A204.1 (cell line): ENCODE data around the gene MESP2.

ENCODE experiments used
- FAIRE-seq: peaks from 2 replicates; lab custom pipeline; 2012; peaks lifted over from hg19 to GRCh38; lab: Jason Lieb, UNC

Gene MESP2

GRCh38 chr15:89802231-89802928, 26.2 kb downstream of the MESP2 start:
- FAIRE-seq: no peak

GRCh38 chr15:89802986-89803824, 27.1 kb downstream of the MESP2 start:
- no peak for FAIRE-seq

GRCh38 chr15:89803941-89804800, 28.0 kb downstream of the MESP2 start:
- FAIRE-seq: no peak

DNA sequence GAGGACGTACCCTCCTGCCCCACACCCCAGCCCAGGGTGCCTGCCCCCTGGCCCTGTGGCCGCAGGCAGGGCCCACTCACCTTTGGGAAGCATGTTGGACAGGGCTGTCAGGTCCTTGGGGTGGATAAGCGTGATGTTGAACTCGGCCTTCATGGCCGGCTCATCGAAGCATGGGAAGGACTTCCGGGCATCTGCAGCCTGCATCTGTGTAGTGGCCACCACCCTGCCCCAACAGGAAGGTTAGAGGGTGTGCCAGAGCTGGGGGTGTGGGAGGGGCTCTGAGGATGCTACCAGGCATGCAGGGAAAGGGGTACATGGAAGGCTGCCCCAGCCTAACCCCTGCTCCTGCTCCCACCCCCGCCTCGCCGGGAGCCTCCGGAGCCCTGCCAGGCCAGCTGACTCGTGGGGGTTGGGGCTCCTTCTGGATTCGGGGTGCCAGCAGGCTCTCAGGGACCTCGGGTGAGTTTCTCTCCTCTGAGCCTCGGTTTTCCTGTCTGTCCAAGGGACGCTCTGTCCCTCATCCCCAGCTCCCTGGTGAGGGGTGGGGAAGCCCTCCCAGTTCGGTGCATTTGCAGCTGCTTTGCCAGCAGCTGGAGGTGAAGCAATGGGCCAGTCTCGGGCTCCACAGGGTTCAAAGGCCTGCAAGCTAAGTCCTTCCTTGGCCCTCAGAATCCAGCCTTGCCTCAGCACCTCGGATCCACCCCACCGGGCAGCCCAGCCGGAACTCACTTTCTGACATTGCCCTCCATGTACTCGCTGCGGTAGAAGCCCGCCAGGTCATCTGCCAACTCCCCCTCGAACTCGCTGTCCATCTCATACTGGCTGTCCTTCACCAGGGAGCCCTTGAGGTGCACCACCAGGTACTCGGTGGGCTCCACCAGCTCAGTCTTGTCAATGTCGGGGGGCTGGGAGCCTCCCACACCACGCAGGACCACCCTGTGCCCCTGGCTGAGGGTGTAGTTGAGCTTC, 29.4 kb downstream of the MESP2 start:
- FAIRE-seq: no peak

GRCh38 chr15:89806210-89806558, 30.1 kb downstream of the MESP2 start:
- FAIRE-seq: no peak

DNA sequence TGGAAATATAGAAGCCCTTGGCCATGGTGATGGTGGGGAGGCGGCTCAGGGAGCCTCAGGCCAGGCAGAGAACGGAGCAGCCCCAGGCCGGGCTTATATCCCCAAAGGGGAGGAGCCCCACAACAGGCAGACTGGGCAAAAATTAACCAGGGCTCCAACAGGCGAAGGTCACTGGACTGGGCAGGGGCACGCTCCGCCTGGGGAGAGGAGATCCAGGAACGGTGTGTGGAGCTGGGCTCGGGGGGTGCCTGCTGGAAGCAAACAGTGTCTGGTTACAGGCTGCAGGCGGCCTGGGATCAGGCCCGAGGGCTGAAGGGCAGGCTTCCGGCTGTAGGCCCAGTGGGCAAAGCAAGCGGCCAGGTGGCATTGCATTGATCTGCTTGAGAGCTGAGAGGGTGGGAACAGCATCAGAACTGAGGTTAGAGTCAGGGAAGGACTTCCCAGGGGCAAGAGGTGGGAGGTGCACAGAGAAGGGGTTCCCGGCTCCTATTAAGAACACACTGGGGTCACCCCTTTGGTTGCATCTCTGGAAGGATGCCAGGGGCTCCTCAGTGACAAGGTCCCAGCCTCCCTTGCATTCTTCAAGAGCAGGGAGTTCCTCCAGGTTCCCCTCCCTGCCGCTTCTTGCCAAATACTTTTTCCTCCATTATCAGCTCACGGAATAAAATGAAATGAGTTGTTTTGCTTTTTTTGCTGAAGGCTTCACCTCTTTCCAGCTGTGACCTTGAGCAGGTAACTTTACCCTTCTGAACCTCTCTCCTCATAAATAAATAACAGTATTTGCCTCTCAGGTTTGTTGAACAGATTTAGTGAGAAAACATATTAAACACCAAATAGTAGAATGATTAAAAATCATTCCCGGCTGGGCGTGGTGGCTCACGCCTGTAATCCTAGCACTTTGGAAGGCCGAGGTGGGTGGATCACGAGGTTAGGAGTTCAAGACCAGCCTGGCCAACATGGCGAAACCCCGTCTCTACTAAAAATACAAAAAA, 30.7 kb downstream of the MESP2 start:
- no peak for FAIRE-seq

GRCh38 chr15:89807689-89808088, 31.6 kb downstream of the MESP2 start:
- no peak for FAIRE-seq

GRCh38 chr15:89808160-89808870, 32.2 kb downstream of the MESP2 start:
- FAIRE-seq: no peak

GRCh38 chr15:89809093-89809786, 33.1 kb downstream of the MESP2 start:
- FAIRE-seq: no peak

GRCh38 chr15:89809787-89810148, 33.6 kb downstream of the MESP2 start:
- no peak for FAIRE-seq

DNA sequence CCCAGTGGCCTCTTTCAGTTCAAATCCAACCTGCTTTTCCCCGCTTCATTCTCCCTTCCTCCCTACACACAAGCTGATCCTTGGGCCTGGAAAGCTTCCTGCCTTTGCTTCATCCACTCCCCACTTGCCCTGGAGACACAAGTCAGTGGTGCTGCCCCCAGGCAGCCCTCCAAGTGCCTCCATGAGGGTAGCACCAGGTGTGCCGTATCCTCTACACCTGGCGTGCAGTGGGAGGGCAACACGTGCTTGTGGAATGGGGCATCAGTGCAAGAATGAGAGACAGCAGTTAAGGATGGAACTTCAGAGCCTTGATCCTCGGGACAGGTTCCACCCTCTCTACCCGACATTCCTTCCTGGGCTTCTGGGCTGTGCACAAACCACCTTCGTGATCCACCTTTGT, 34.7 kb downstream of the MESP2 start:
- no peak for FAIRE-seq

GRCh38 chr15:89812011-89812846, 36.1 kb downstream of the MESP2 start:
- FAIRE-seq: no peak

GRCh38 chr15:89812847-89813320, 36.8 kb downstream of the MESP2 start:
- no peak for FAIRE-seq

DNA sequence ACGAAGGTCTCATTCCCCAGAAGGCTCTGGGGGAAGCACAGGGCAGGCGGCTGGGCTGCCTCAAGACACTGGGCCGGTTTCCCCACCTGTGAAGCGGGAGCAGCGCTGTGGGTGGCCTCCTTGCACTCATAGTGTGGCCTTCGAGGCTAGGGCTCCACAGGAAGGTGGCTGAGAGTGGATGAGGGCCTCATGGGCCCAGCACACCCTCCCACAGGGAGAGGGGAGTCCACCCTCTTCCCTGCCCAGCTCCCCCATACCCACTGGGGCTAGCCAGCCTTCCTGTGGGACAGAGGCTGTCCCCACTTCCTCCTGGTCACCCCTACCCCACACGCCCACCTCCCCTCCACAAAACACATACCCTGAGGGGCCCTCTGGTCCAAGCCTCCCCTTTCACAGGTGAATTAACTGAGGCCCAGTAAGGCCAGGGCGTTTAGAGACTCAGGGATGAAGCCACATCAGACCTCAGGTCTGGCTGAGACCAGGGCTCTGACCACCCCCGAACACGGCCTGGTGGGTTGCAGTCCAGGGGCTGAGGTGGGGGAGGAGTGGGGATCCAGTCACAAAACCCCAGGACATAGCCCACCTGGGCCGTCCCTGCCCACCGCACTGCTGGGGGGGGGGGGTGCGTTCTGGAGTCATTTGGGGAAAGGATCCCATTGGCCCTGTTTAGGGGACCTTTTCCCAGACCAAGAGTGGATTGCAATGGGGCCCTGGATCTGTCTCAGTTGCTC, 37.4 kb downstream of the MESP2 start:
- no peak for FAIRE-seq

DNA sequence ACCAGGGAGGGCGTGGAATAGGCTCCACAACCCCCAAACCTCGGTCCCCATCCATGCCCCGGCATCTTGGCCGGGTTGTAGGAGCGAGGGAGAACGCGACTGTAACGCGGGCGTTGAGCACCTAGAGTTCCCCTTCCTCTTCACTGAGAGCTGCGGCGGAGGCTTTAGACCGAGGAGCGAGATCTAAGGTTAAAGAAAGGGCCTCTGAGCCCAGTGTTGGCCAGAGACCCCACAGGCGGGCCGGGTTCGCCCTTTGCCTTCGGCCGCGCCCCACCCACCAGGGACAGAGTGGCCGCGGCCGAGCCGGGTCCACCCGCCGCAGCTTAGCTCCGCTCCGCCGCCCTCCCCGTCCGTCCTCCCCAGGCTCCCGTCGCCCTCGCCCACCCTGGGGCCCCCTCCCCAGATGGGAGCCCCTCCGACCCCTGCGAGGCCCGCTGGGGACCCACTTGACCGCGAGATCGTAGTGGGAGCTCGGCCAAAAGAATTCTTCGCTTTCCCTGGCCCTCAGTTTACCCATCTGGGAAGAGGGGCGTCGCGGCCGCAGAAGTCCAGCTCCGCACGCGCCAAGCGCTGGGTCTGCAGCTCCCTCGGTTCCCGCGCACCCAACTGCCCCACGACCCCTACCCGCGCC, 38.1 kb downstream of the MESP2 start:
- FAIRE-seq: no peak

- no peak for FAIRE-seq
Observed at GRCh38 chr15:89815769-89816168, 39.6 kb downstream of the MESP2 start.

GRCh38 chr15:89817701-89818280, 41.7 kb downstream of the MESP2 start:
- FAIRE-seq: no peak
